GM19463 (cell line): ENCODE data around the gene ERP27.

ENCODE experiments used
- ATAC-seq: cut with Tn5 transposase; IDR thresholded peaks from one replicate; pipeline ENCODE4 v1.9.1; 2021; ENCODE audit warnings: mild to moderate bottlenecking, moderate library complexity; ENCODE audit not compliant: unreplicated experiment

ERP27 gene

GRCh38 chr12:14904854-14905253, 33.5 kb downstream of the ERP27 start:
- no peak for ATAC-seq

GRCh38 chr12:14903386-14904098, 34.8 kb downstream of the ERP27 start:
- ATAC-seq, result no peak

GRCh38 chr12:14902465-14902864, 35.9 kb downstream of the ERP27 start:
- ATAC-seq, result no peak

- no peak for ATAC-seq
Observed at GRCh38 chr12:14901228-14901562, 37.1 kb downstream of the ERP27 start.

DNA sequence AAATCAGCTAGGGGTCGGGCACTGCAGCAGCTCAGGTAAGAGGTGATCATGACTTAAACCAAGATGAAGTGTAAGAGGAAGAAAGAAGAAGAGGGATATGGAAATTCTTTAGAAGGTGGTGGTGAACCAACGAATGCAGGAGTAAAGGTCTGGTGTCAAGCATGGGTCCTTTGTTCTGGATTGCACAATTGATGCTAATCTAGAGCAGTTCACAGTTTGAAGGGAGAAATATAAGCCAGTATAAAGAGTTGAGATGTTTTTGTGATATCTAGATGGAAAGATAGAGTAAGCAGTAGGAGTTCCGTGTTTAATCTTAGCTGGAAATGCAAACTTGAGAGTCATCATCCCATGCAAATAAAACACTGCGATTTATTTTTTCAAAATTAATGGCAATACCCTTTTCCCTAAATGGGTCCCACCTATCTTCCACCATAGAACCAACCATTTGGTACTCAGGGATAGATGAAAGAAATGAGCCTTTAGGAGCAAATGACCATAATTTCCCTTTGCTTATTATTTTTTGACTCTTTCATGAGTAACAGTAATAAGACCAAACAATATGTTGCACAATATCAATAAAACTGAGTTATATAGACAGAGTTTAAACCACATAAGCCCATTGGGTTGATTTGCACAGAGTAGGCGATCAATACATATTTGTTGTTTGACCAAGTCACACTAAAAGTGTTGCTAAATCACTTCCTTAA, 37.7 kb downstream of the ERP27 start:
- ATAC-seq, result no peak

- no peak for ATAC-seq
Observed at GRCh38 chr12:14896521-14897169, 41.7 kb downstream of the ERP27 start.

DNA sequence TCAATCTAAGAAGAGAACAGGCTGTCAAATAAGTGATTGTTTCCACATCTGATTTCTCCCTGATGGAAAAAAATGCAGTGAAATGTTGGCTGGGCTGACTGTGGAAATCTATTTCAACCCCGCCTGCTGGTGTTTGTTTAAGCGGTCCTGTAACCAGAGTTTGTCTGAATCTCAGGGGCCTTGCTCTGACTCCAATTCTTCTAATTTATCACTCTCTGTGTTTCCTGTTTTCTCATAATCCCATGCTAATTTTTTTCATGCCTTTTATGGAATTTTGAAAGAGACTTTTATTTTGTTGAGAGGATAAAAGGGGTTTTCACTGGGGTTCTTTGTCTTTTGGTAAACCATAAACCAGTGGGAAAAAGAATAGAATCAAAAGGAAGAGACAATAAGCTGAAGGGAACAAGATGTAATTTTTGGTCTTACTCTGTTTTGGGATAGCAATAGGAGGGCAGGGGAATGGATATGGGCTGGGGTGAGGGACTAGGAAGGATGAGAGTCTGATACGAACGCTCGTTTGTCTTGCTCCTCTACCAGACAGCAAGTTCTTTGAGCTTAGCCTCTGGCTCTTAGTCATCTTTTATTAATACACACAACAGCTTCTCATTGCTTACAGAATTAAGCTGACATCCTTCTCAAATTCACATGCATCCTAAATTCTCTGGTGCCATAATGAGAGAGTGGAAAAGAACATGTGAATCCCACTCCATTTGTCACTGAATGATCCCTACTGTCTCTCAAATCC, 44.7 kb downstream of the ERP27 start:
- no peak for ATAC-seq

DNA sequence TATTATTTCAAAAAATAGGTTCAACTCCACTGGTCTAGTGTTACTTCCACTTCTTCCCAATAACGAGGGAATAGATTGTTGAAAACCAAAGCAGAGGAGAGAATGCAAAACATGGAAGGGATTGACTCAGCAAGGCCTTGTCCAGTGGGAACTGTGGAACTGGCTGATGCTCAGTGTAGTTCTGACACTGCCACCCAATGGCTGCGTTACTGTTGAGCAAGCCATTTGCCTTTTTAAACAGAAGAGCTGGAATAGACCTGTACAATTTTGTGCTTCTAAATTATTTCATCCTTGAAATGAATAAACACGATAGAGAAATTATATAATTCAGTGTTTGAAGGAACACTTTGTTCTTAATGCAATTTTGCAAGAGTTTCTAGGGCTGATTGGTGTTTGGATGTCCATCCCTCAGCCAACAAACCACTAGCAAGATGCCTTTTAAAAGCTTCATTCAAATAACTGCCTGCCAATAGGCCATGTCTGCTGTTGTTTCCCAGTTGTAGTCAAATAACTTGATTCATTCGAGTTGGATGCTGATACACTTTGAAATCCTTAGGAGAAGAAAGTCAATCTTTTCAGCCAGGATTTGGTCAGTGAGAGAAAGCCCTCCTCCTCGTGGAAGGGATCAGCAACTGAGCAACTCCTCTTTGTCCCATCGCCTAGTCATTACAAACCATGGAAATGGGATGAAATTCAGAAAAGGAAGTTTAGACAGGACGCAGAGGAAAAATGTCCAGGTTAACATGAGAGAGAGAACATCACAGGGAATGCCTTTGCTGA, 45.4 kb downstream of the ERP27 start:
- no peak for ATAC-seq

- ATAC-seq, result no peak
Observed at GRCh38 chr12:14890701-14891100, 47.6 kb downstream of the ERP27 start.

DNA sequence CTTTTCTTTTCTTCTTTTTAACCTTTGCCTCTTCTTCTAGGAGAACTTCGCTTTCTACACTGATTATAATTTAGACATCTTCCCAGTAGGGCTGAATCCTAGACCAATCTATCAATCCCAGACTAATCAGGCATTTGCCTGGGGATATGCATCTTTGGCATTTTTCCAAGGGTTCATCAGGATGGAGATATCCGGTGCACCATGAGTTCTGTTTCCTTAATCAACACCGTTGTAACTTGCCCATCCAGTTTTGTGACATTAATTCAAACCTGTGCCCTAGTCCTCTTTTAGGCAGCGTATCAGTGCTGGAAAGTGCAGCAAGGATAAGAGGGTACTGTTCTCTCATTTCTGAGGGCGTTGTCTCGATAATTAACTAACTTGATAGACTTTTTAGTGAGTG, 52.1 kb downstream of the ERP27 start:
- no peak for ATAC-seq

DNA sequence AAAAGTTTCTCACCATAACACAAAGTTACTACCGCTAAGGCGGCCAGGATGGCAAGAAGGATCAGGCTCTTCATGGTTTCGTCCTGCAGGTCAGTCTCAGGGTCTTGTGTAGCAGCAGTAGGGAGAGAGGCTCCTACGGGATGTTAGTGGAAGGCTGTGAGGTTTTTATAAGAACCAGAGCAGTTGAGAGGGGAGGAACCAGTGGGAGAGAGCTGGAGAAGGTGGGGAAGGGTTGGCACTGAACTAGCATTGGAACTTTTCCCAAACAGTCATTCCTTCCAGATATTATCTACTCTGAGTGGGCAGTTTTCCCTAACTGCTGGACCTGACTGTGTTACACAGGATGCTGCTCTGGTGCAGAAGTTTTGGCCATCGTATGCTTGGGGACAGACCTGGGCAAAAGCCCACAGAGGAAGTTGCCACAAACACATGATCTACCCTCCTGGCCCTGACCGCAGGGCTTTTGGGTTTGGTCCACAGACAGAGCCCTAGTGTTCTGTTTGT, 52.6 kb downstream of the ERP27 start, which contains the start of gene MGP:
MGP (minus strand) TSS at position 137 of the 504 bp plus-strand sequence; CDS start at position 74, 63 bp downstream.
- no peak for ATAC-seq

GRCh38 chr12:14884458-14884878, 53.9 kb downstream of the ERP27 start:
- peak; percentile 98 for ATAC-seq

DNA sequence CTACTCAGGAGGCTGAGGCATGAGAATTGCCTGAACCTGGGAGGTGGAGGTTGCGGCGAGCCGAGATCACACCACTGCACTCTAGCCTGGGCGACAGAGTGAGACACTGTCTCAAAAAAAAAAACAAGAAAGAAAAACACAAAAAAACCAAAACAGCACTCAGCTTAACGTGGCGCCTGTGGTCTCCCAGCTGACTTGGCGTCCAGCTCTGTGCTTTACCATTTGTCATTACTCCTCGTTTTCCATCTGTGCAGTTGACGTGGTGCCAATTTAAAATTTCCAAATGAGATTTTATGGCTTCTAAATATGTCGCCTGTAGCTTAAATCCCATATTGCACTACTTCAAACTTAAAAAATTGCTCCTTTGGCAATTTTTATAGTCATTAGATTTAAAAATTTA, 54.7 kb downstream of the ERP27 start:
- ATAC-seq, result no peak

DNA sequence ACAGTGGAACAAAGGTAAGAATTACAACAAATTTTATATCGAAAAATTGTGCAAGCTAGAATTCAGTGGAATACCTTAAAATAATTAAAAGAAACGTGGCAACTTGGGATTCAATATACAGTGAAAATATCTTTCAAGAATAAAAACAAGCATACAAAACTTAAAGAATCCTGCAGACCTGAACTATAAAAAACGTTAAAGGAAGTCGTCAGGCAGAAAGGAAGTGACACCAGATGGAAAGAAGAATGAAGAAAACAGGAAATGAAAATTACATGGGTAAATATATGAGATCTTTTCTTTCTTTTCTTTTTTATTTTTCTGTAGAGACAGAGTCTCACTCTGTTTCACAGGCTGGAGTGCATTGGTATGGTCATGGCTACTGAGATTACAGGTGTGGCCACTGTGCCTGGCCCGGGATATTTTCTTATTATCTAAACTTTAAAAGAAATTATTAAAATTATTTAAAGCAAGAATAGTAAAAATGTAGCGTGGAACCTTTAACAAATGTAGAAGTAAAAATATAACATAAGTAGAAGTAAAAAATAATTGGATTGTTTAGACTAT, 57.4 kb downstream of the ERP27 start:
- ATAC-seq, result no peak

- ATAC-seq, result no peak
Observed at GRCh38 chr12:14879222-14879933, 59.0 kb downstream of the ERP27 start.

- no peak for ATAC-seq
Observed at GRCh38 chr12:14878488-14878887, 59.8 kb downstream of the ERP27 start.

DNA sequence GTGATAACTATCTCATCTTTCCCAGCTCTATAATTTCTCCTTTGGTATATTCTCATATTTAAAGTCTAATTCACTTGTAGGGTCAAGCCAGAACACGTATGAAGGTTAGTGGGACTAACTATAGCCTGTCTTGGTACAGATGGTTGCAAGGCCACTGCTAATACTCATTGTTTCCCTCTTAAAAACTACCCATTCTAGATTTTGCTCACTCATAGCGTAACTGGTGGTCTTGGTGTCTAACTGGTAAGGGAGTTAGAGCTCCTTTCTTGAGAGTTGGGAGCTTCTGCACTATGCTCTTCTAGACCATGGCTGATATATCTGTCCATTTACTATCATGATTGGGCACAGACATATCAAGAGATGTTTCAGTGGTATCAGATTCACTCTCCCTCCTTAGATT, 61.5 kb downstream of the ERP27 start:
- no peak for ATAC-seq

- no peak for ATAC-seq
Observed at GRCh38 chr12:14874882-14875281, 63.5 kb downstream of the ERP27 start.

- no peak for ATAC-seq
Observed at GRCh38 chr12:14873440-14874185, 64.7 kb downstream of the ERP27 start.
